H1 (cell line): Measurements from ENCODE around the gene KCNJ10. TPM values are rescaled to one million over a fixed set of nuclear protein-coding genes. Genes with fewer than 3 reads are reported as not detected.
A peak's percentile ranks its signal among the peaks of the same experiment; 100 is the strongest.

Experiments
- CTCF ChIA-PET: fragments of 300-600 bp; sonication (Branson Sonifier 250); formaldehyde crosslinking; loops from one replicate; lab custom pipeline; 2021; ENCODE audit not compliant: partially characterized antibody; lab: Charles Lee
- POLR2A ChIA-PET: fragments of 300-600 bp; sonication (Branson Sonifier 250); formaldehyde crosslinking; loops from one replicate; lab custom pipeline; 2021; ENCODE audit warnings: inconsistent platforms; ENCODE audit not compliant: partially characterized antibody; lab: Charles Lee
- DNase-seq, 2 experiments: peaks; one replicate each; pipeline versions ENCODE4 v3.0.0 to v3.0.0-alpha.2; 2010 to 2022; ENCODE audit warnings: low spot score in 2 of 2, low read depth in 1 of 2, mixed read lengths in 1 of 2
- FAIRE-seq: peaks from 2 replicates; lab custom pipeline; 2011; peaks lifted over from hg19 to GRCh38; lab: Jason Lieb, UNC
- H2AFZ ChIP-seq: 2 replicates; pipeline ENCODE4 v1.8.1; 2012; ENCODE audit warnings: low read length, inconsistent platforms
- H2AK5ac ChIP-seq: 2 replicates; pipeline ENCODE4 v1.6.1; 2013; ENCODE audit warnings: low read depth, low read length
- H2BK120ac ChIP-seq: replicated peaks from 2 replicates; pipeline ENCODE3; 2013; ENCODE audit warnings: low read depth, low read length, inconsistent platforms
- H2BK12ac ChIP-seq: 2 replicates; pipeline ENCODE4 v1.6.1; 2013; ENCODE audit warnings: low read depth, low read length
- H2BK15ac ChIP-seq: 2 replicates; pipeline ENCODE4 v1.6.1; 2013; ENCODE audit warnings: low read length
- H2BK20ac ChIP-seq: 2 replicates; pipeline ENCODE4 v1.6.1; 2013; ENCODE audit warnings: low read length
- H2BK5ac ChIP-seq: 2 replicates; pipeline ENCODE4 v1.6.1; 2013; ENCODE audit warnings: low read depth, low read length
- H3K14ac ChIP-seq: 2 replicates; pipeline ENCODE4 v1.6.1; 2013; ENCODE audit warnings: inconsistent platforms; ENCODE audit not compliant: insufficient read length
- H3K18ac ChIP-seq: 2 replicates; pipeline ENCODE4 v1.6.1; 2013; ENCODE audit warnings: low read length; ENCODE audit errors: extremely low read depth
- H3K23ac ChIP-seq: 2 replicates; pipeline ENCODE4 v1.6.1; 2013; ENCODE audit warnings: inconsistent platforms; ENCODE audit not compliant: insufficient read length
- H3K23me2 ChIP-seq: 2 replicates; pipeline ENCODE4 v1.6.1; 2013; ENCODE audit warnings: low read depth, low read length
- H3K27ac ChIP-seq: 2 replicates; pipeline ENCODE4 v1.6.1; 2011; ENCODE audit warnings: low read depth, low read length, inconsistent platforms
- H3K27me3 ChIP-seq, 4 experiments: replicated peaks in 1 of 4; 1 replicate in 1 of 4; 2 replicates in 3 of 4; pipeline versions ENCODE4 v1.6.1 to v1.8.1; 2011 to 2013; ENCODE audit warnings: low read length in 3 of 4, mild to moderate bottlenecking in 3 of 4, inconsistent platforms in 2 of 4, mixed read lengths in 2 of 4, moderate library complexity in 1 of 4; ENCODE audit not compliant: control insufficient read depth in 3 of 4, insufficient read depth in 3 of 4; ENCODE audit errors: extremely low read depth in 1 of 4
- H3K36me3 ChIP-seq, 4 experiments: 2 replicates each; pipeline versions ENCODE4 v1.6.1 to v1.8.1; 2011 to 2013; ENCODE audit warnings: mild to moderate bottlenecking in 4 of 4, low read length in 3 of 4, moderate library complexity in 2 of 4, control low read depth in 1 of 4, inconsistent platforms in 1 of 4; ENCODE audit not compliant: insufficient read depth in 4 of 4, control insufficient read depth in 2 of 4
- H3K4ac ChIP-seq: replicated peaks from 2 replicates; pipeline ENCODE3; 2013; ENCODE audit warnings: low read length, low read depth, mixed read lengths, inconsistent platforms; ENCODE audit not compliant: insufficient read length
- H3K4me1 ChIP-seq, 4 experiments: replicated peaks in 1 of 4; 1 replicate in 1 of 4; 2 replicates in 3 of 4; pipeline versions ENCODE4 v1.6.1 to v1.8.1; 2011 to 2013; ENCODE audit warnings: low read length in 3 of 4, inconsistent platforms in 2 of 4, mixed read lengths in 1 of 4; ENCODE audit not compliant: insufficient read depth in 4 of 4, control insufficient read depth in 3 of 4
- H3K4me2 ChIP-seq, 2 experiments: 2 replicates each; pipeline versions ENCODE4 v1.6.1 to v1.8.1; 2011 to 2013; ENCODE audit warnings: low read depth in 2 of 2, low read length in 2 of 2, control low read depth in 1 of 2, inconsistent platforms in 1 of 2, mild to moderate bottlenecking in 1 of 2; ENCODE audit not compliant: insufficient read depth in 1 of 2
- H3K4me3 ChIP-seq, 4 experiments: fragments of 200-600, 300-600 bp in 1 of 4; sonication (generic), shearing (Covaris generic), sonication (Bioruptor Twin) in 1 of 4; 2 replicates each; pipeline versions ENCODE4 v1.5.1 to v1.8.1; 2011 to 2016; ENCODE audit warnings: low read length in 4 of 4, low read depth in 3 of 4, control low read depth in 2 of 4, inconsistent platforms in 2 of 4, mild to moderate bottlenecking in 2 of 4, mixed read lengths in 1 of 4, moderate library complexity in 1 of 4; ENCODE audit not compliant: insufficient read depth in 2 of 4; ENCODE audit errors: extremely low read depth in 1 of 4
- H3K56ac ChIP-seq: replicated peaks from 2 replicates; pipeline ENCODE3; 2013; ENCODE audit warnings: low read depth, mild to moderate bottlenecking, mixed read lengths, low read length, inconsistent platforms; ENCODE audit not compliant: insufficient read length
- H3K79me1 ChIP-seq: 2 replicates; pipeline ENCODE4 v1.6.1; 2013; ENCODE audit warnings: low read depth, low read length, control low read depth
- H3K79me2 ChIP-seq, 2 experiments: 2 replicates each; pipeline versions ENCODE4 v1.6.1 to v1.8.1; 2012 to 2013; ENCODE audit warnings: low read length in 2 of 2, mild to moderate bottlenecking in 2 of 2, inconsistent platforms in 1 of 2; ENCODE audit not compliant: insufficient read depth in 2 of 2, control insufficient read depth in 1 of 2
- H3K9ac ChIP-seq, 4 experiments: replicated peaks in 1 of 4; 1 replicate in 1 of 4; 2 replicates in 3 of 4; pipeline versions ENCODE4 v1.6.1 to v1.8.1; 2011 to 2013; ENCODE audit warnings: low read depth in 3 of 4, low read length in 3 of 4, control low read depth in 2 of 4, mild to moderate bottlenecking in 2 of 4, moderate library complexity in 2 of 4, inconsistent platforms in 1 of 4; ENCODE audit errors: extremely low read depth in 1 of 4
- H3K9me3 ChIP-seq, 2 experiments: 2 replicates each; pipeline versions ENCODE4 v1.6.1 to v1.8.1; 2012 to 2013; ENCODE audit warnings: mild to moderate bottlenecking in 2 of 2, moderate library complexity in 2 of 2, control low read depth in 1 of 2, inconsistent platforms in 1 of 2, low read depth in 1 of 2, low read length in 1 of 2, mixed read lengths in 1 of 2; ENCODE audit not compliant: insufficient read depth in 2 of 2
- H4K20me1 ChIP-seq, 2 experiments: replicated peaks in 1 of 2; 2 replicates each; pipeline versions ENCODE3 to v1.8.1; 2011 to 2013; ENCODE audit warnings: inconsistent platforms in 2 of 2, low read length in 2 of 2, mild to moderate bottlenecking in 1 of 2; ENCODE audit not compliant: insufficient read depth in 2 of 2, control insufficient read depth in 1 of 2
- H4K5ac ChIP-seq: 2 replicates; pipeline ENCODE4 v1.6.1; 2013; ENCODE audit warnings: low read length, low read depth, mixed read lengths, inconsistent platforms; ENCODE audit not compliant: insufficient read length
- H4K8ac ChIP-seq: 2 replicates; pipeline ENCODE4 v1.8.0; 2013; ENCODE audit warnings: mild to moderate bottlenecking, moderate library complexity, low read length, inconsistent platforms; ENCODE audit not compliant: insufficient read depth; ENCODE audit errors: extremely low read depth
- H4K91ac ChIP-seq: replicated peaks from 2 replicates; pipeline ENCODE3; 2013; ENCODE audit warnings: low read length, mixed read lengths, inconsistent platforms; ENCODE audit not compliant: insufficient read length
- HDAC2 ChIP-seq, 2 experiments: fragments of 300-600 bp in 1 of 2; sonication (generic) in 1 of 2; IDR thresholded peaks; 2 replicates each; pipeline ENCODE4 v1.6.1; 2011 to 2012; ENCODE audit warnings: low read depth in 2 of 2, low read length in 2 of 2, mild to moderate bottlenecking in 2 of 2, moderate library complexity in 2 of 2, borderline replicate concordance in 1 of 2, inconsistent platforms in 1 of 2
- JUND ChIP-seq: IDR thresholded peaks from 2 replicates; pipeline ENCODE4 v1.6.1; 2011; ENCODE audit warnings: mild to moderate bottlenecking, improper control_type of control experiment, low read length
- NANOG ChIP-seq: IDR thresholded peaks from 2 replicates; pipeline ENCODE4 v1.6.1; 2011; ENCODE audit warnings: low read length, low read depth, mild to moderate bottlenecking, inconsistent platforms; ENCODE audit not compliant: insufficient read depth, poor library complexity, severe bottlenecking
- POLR2AphosphoS5 ChIP-seq: IDR thresholded peaks from 2 replicates; pipeline ENCODE4 v1.6.1; 2011; ENCODE audit warnings: low read depth, low read length
- RFX5 ChIP-seq: IDR thresholded peaks from 2 replicates; pipeline ENCODE4 v1.6.1; 2011; ENCODE audit warnings: low read depth, low read length, improper control_type of control experiment, borderline replicate concordance
- RNF2 ChIP-seq: fragments of 200-900, 300-1000 bp; sonication (generic); IDR thresholded peaks from 2 replicates; pipeline ENCODE4 v1.7.1; 2016; ENCODE audit warnings: borderline replicate concordance, low read depth, mild to moderate bottlenecking, antibody characterized with exemption, low read length; ENCODE audit not compliant: poor library complexity, severe bottlenecking; ENCODE audit errors: missing control alignments
- SP2 ChIP-seq: IDR thresholded peaks from 2 replicates; pipeline ENCODE4 v1.6.1; 2012; ENCODE audit warnings: mild to moderate bottlenecking, low read length, inconsistent platforms
- YY1 ChIP-seq: IDR thresholded peaks from 2 replicates; pipeline ENCODE4 v1.6.1; 2011; ENCODE audit warnings: low read depth, mild to moderate bottlenecking, low read length
- polyA plus RNA-seq, 7 experiments: library from polyadenylated mRNA; depleted of rRNA in 3 of 7; stranded (reverse) in 5 of 7; unstranded in 2 of 7; fragments of >200 nt in 5 of 7; fragments of 200-250 nt in 2 of 7; gene quantifications; 1 replicate in 5 of 7; 2 replicates in 1 of 7; 4 replicates in 1 of 7; pipeline versions ENCODE4 v1.2.1 to v1.2.3, GENCODE V29; 2011 to 2013; ENCODE audit warnings: missing spikeins in 2 of 7, mixed read lengths in 2 of 7
- total RNA-seq: library from RNA; stranded (reverse); fragmentation: NEBNext Ultra II Directional; extraction: Animal tissue kit (Norgen Biotek cat#: 25700); gene quantifications from 2 replicates; pipeline ENCODE4 v1.2.1, GENCODE V29; 2021
- TF ChIP-seq, protein P1 (sequence below): IDR thresholded peaks from 2 replicates; pipeline ENCODE4 v1.6.1; 2012; ENCODE audit warnings: inconsistent platforms

The KCNJ10 gene
- total and polyA plus RNA-seq, 2 of the 8 experiments (the other 6 are each of a cell fraction or from before 2014, with no cell fraction given) = 1.7 to 2.4 TPM

DNA sequence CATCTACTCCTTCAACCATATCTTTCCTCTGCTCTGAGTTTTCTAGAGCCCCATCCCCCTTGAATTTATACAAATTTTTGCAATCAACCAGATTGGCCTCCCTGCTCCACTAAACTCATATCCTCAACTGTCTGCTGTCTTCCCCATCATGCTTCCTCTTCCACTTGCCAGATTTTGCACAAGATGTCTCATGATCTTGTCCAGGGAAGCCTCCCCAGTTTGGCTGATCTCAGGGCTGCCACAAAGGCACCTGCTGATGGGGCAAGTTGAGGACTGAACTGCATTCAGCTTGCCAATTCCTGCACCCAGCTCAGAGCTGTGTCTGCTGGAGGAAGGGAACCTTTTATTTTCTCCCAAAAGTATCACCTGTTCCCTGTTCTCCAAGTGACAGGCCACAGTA is 7.5 kb upstream of the KCNJ10 start:
- no peak overlapping the region for H3K4me3 ChIP-seq
- H3K4me2 ChIP-seq = no peak overlapping the region
- POLR2A ChIA-PET = interaction anchor here (1.2 to 1.7 kb wide), 2 partner anchors 8 to 18 kb away, joined by 3 to 4 read pairs; no protein-coding TSS in a partner anchor
- no peaks in the 10 kb centered on the region for H3K23me2 ChIP-seq
- H3K9me3 ChIP-seq = no peaks in the 10 kb centered on the region
- H2BK20ac ChIP-seq = 0 out of 2 replicates have a peak overlapping the region, but pooled peaks have one; percentile 21
- H3K23ac ChIP-seq = no peak overlapping the region
- no peaks in the 10 kb centered on the region for H3K79me1 ChIP-seq
- H3K9ac ChIP-seq = no peak overlapping the region
- H3K56ac ChIP-seq = no peak overlapping the region
- H4K20me1 ChIP-seq = no peaks in the 10 kb centered on the region
- FAIRE-seq (no peak), DNase-seq (no peak)
- TF ChIP-seq YY1 (no peak), JUND (no peak), HDAC2 (IDR thresholded peaks at IDR 0.05; ENCODE audit: borderline replicate concordance in 1 of 2, low read depth in 2 of 2, low read length in 2 of 2) (no peak), SP2 (no peak), POLR2AphosphoS5 (no peak), RNF2 (no peak), RFX5 (no peak), NANOG (no peak)
- TF ChIP-seq, protein P1, sequence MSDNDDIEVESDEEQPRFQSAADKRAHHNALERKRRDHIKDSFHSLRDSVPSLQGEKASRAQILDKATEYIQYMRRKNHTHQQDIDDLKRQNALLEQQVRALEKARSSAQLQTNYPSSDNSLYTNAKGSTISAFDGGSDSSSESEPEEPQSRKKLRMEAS = no peak
- no peak overlapping the region for H3K4ac ChIP-seq
- no peak overlapping the region for H2BK5ac ChIP-seq
- no peak overlapping the region for H2BK120ac ChIP-seq
- no peaks in the 10 kb centered on the region for H3K36me3 ChIP-seq
- H3K27ac ChIP-seq = no peak overlapping the region
- H2AFZ ChIP-seq = no peak overlapping the region
- peaks cover 0 to 22% (median 10%) of the 10 kb centered on the region in 4 experiments; a peak in 6 of 7 replicates for H3K27me3 ChIP-seq
- no peaks in the 10 kb centered on the region for H3K4me1 ChIP-seq
- CTCF ChIA-PET = interaction anchor here (0.7 to 50.1 kb wide), 18 partner anchors 3 to 299 kb away, joined by 3 to 1874 read pairs (median 8); partner anchors contain the start of genes ATP1A4, IGSF8, KCNJ10 and KCNJ9
- no peak overlapping the region for H4K5ac ChIP-seq
- H2AK5ac ChIP-seq = no peak overlapping the region
- H3K18ac ChIP-seq = no peak overlapping the region
- H4K91ac ChIP-seq = no peak overlapping the region
- no peak overlapping the region for H2BK15ac ChIP-seq
- H2BK12ac ChIP-seq = no peak overlapping the region
- H3K79me2 ChIP-seq = no peaks in the 10 kb centered on the region
- H3K14ac ChIP-seq = no peak overlapping the region
- no peak overlapping the region for H4K8ac ChIP-seq
